Measurements from ENCODE around the gene CNTNAP4.

Gene CNTNAP4

GRCh38 chr16:76309639-76310335 lies 32.6 kb downstream of the CNTNAP4 start:
- DNase-seq = no peak

- DNase-seq = no peak
Observed at GRCh38 chr16:76311260-76311659, 34.1 kb downstream of the CNTNAP4 start.

GRCh38 chr16:76318565-76318964 lies 41.4 kb downstream of the CNTNAP4 start:
- DNase-seq = no peak

- DNase-seq = no peak
Observed at GRCh38 chr16:76329106-76329505, 51.9 kb downstream of the CNTNAP4 start.

GRCh38 chr16:76335180-76335974 lies 58.2 kb downstream of the CNTNAP4 start:
- no peak for DNase-seq

- DNase-seq = no peak
Observed at GRCh38 chr16:76336112-76336511, 58.9 kb downstream of the CNTNAP4 start.

GRCh38 chr16:76338472-76338871 lies 61.3 kb downstream of the CNTNAP4 start:
- DNase-seq = no peak

GRCh38 chr16:76343769-76344168 lies 66.6 kb downstream of the CNTNAP4 start:
- no peak for DNase-seq

GRCh38 chr16:76345163-76345661 lies 68.0 kb downstream of the CNTNAP4 start:
- no peak for DNase-seq

GRCh38 chr16:76346210-76346609 lies 69.0 kb downstream of the CNTNAP4 start:
- no peak for DNase-seq

GRCh38 chr16:76351441-76351840 lies 74.2 kb downstream of the CNTNAP4 start:
- no peak for DNase-seq

GRCh38 chr16:76360404-76360803 lies 83.2 kb downstream of the CNTNAP4 start:
- DNase-seq = no peak

- DNase-seq = no peak
Observed at GRCh38 chr16:76370344-76370743, 93.1 kb downstream of the CNTNAP4 start.

GRCh38 chr16:76371441-76371840 lies 94.2 kb downstream of the CNTNAP4 start:
- no peak for DNase-seq

- DNase-seq = no peak
Observed at GRCh38 chr16:76373998-76374397, 96.8 kb downstream of the CNTNAP4 start.

- no peak for DNase-seq
Observed at GRCh38 chr16:76376988-76377387, 99.8 kb downstream of the CNTNAP4 start.

- DNase-seq = no peak
Observed at GRCh38 chr16:76378020-76378419, 100.8 kb downstream of the CNTNAP4 start.

- no peak for DNase-seq
Observed at GRCh38 chr16:76381096-76381495, 103.9 kb downstream of the CNTNAP4 start.

GRCh38 chr16:76385601-76386230 lies 108.5 kb downstream of the CNTNAP4 start:
- DNase-seq = no peak

GRCh38 chr16:76386784-76387183 lies 109.6 kb downstream of the CNTNAP4 start:
- DNase-seq = no peak

- DNase-seq = no peak
Observed at GRCh38 chr16:76387994-76388393, 110.8 kb downstream of the CNTNAP4 start.

GRCh38 chr16:76389126-76389525 lies 111.9 kb downstream of the CNTNAP4 start:
- DNase-seq = no peak

GRCh38 chr16:76390476-76390875 lies 113.3 kb downstream of the CNTNAP4 start:
- no peak for DNase-seq

- no peak for DNase-seq
Observed at GRCh38 chr16:76396977-76397376, 119.8 kb downstream of the CNTNAP4 start.

Measured in NCI-H526 (cell line).